H9 (cell line): Measurements from ENCODE around the gene ZMYM3. TPM values are rescaled to one million over a fixed set of nuclear protein-coding genes. Genes with fewer than 3 reads are reported as not detected.

Experiments used
- DNase-seq: peaks from one replicate; pipeline ENCODE4 v3.0.0-alpha.2; 2017
- H2AFZ ChIP-seq: one replicate; pipeline ENCODE4 v1.6.1; 2013; ENCODE audit warnings: mild to moderate bottlenecking, low read length, control low read depth, moderate library complexity
- H2AK5ac ChIP-seq: 2 replicates; pipeline ENCODE4 v1.6.1; 2013; ENCODE audit warnings: low read length, control low read depth, mixed read lengths; ENCODE audit not compliant: insufficient read length
- H2BK120ac ChIP-seq: one replicate; pipeline ENCODE4 v1.6.1; 2013; ENCODE audit warnings: low read depth, mild to moderate bottlenecking, low read length, control low read depth, inconsistent platforms; ENCODE audit not compliant: poor library complexity, severe bottlenecking
- H2BK12ac ChIP-seq: 2 replicates; pipeline ENCODE4 v1.6.1; 2013; ENCODE audit warnings: low read length, control low read depth, mixed read lengths, low read depth; ENCODE audit not compliant: insufficient read length
- H2BK15ac ChIP-seq: 2 replicates; pipeline ENCODE4 v1.6.1; 2013; ENCODE audit warnings: low read depth, low read length, control low read depth
- H2BK20ac ChIP-seq: one replicate; pipeline ENCODE4 v1.6.1; 2013; ENCODE audit warnings: low read depth, mild to moderate bottlenecking, low read length, control low read depth, inconsistent platforms; ENCODE audit not compliant: poor library complexity, severe bottlenecking
- H2BK5ac ChIP-seq: 2 replicates; pipeline ENCODE4 v1.6.1; 2013; ENCODE audit warnings: low read length, control low read depth, mixed read lengths; ENCODE audit not compliant: insufficient read length
- H3K14ac ChIP-seq: 2 replicates; pipeline ENCODE4 v1.6.1; 2013; ENCODE audit warnings: low read length, control low read depth; ENCODE audit not compliant: insufficient read depth
- H3K18ac ChIP-seq: 2 replicates; pipeline ENCODE4 v1.6.1; 2013; ENCODE audit warnings: low read depth, mild to moderate bottlenecking, mixed read lengths, low read length, control low read depth; ENCODE audit not compliant: insufficient read length
- H3K23ac ChIP-seq: 2 replicates; pipeline ENCODE4 v1.6.1; 2013; ENCODE audit warnings: low read length, control low read depth, mixed read lengths, low read depth; ENCODE audit not compliant: insufficient read length
- H3K23me2 ChIP-seq: 2 replicates; pipeline ENCODE4 v1.6.1; 2013; ENCODE audit warnings: low read depth, mild to moderate bottlenecking, mixed read lengths, low read length, control low read depth; ENCODE audit not compliant: insufficient read length, poor library complexity, severe bottlenecking
- H3K27ac ChIP-seq: 2 replicates; pipeline ENCODE4 v1.5.1; 2013; ENCODE audit warnings: low read length, control low read depth, mixed read lengths, low read depth; ENCODE audit not compliant: insufficient read length
- H3K27me3 ChIP-seq: 2 replicates; pipeline ENCODE4 v1.6.1; 2013; ENCODE audit warnings: low read length, control low read depth, inconsistent platforms; ENCODE audit not compliant: insufficient read depth
- H3K4ac ChIP-seq: 2 replicates; pipeline ENCODE4 v1.6.1; 2013; ENCODE audit warnings: low read depth, mild to moderate bottlenecking, control low read depth, inconsistent platforms, low read length, moderate library complexity
- H3K4me1 ChIP-seq: 2 replicates; pipeline ENCODE4 v1.6.1; 2013; ENCODE audit warnings: low read length, control low read depth, inconsistent platforms; ENCODE audit not compliant: insufficient read depth
- H3K4me2 ChIP-seq: 2 replicates; pipeline ENCODE4 v1.6.1; 2013; ENCODE audit warnings: low read length, control low read depth, mixed read lengths; ENCODE audit not compliant: insufficient read length, insufficient read depth
- H3K56ac ChIP-seq: 2 replicates; pipeline ENCODE4 v1.6.1; 2013; ENCODE audit warnings: low read depth, mild to moderate bottlenecking, mixed read lengths, low read length, control low read depth; ENCODE audit not compliant: insufficient read length
- H3K79me1 ChIP-seq: 2 replicates; pipeline ENCODE4 v1.6.1; 2013; ENCODE audit warnings: low read depth, mild to moderate bottlenecking, moderate library complexity, low read length, control low read depth, inconsistent platforms; ENCODE audit not compliant: insufficient read depth, poor library complexity, severe bottlenecking
- H3K79me2 ChIP-seq: 2 replicates; pipeline ENCODE4 v1.6.1; 2013; ENCODE audit warnings: low read length, control low read depth, inconsistent platforms; ENCODE audit not compliant: insufficient read depth
- H3K9ac ChIP-seq: 2 replicates; pipeline ENCODE4 v1.6.1; 2013; ENCODE audit warnings: low read length, control low read depth, mixed read lengths; ENCODE audit not compliant: insufficient read length; ENCODE audit errors: extremely low read depth
- H3K9me3 ChIP-seq: one replicate; pipeline ENCODE4 v1.6.1; 2013; ENCODE audit warnings: low read depth, low read length, inconsistent platforms; ENCODE audit not compliant: control insufficient read depth
- H3T11ph ChIP-seq: one replicate; pipeline ENCODE4 v1.6.1; 2013; ENCODE audit warnings: mild to moderate bottlenecking, low read length, control low read depth, inconsistent platforms
- H4K20me1 ChIP-seq: one replicate; pipeline ENCODE4 v1.6.1; 2013; ENCODE audit not compliant: control insufficient read depth, insufficient read length, insufficient read depth
- H4K5ac ChIP-seq: 2 replicates; pipeline ENCODE4 v1.6.1; 2013; ENCODE audit warnings: low read depth, mild to moderate bottlenecking, mixed read lengths, low read length, control low read depth; ENCODE audit not compliant: insufficient read length
- H4K8ac ChIP-seq: replicated peaks from 2 replicates; pipeline ENCODE4 v1.6.1; 2013; ENCODE audit warnings: low read length, control low read depth, mixed read lengths, low read depth; ENCODE audit not compliant: insufficient read length
- H4K91ac ChIP-seq: 2 replicates; pipeline ENCODE4 v1.6.1; 2013; ENCODE audit warnings: low read depth, mild to moderate bottlenecking, moderate library complexity, mixed read lengths, low read length, control low read depth; ENCODE audit not compliant: insufficient read length
- H3K27ac Mint-ChIP-seq, 3 experiments: 2 replicates in 2 of 3; 3 replicates in 1 of 3; pipeline ENCODE4 v1.8.0; 2020 to 2021; ENCODE audit warnings: mixed read lengths in 3 of 3, mild to moderate bottlenecking in 1 of 3, moderate library complexity in 1 of 3
- H3K27me3 Mint-ChIP-seq: 2 replicates; pipeline ENCODE4 v1.8.0; 2021; ENCODE audit warnings: low read depth, mild to moderate bottlenecking, moderate library complexity, mixed read lengths
- H3K36me3 Mint-ChIP-seq, 3 experiments: 2 replicates in 2 of 3; 3 replicates in 1 of 3; pipeline ENCODE4 v1.8.0; 2020 to 2021; ENCODE audit warnings: low read depth in 3 of 3, mixed read lengths in 3 of 3; ENCODE audit not compliant: insufficient read depth in 1 of 3
- H3K4me1 Mint-ChIP-seq, 2 experiments: 2 replicates each; pipeline ENCODE4 v1.8.0; 2020; ENCODE audit warnings: mixed read lengths in 2 of 2
- H3K4me3 Mint-ChIP-seq, 2 experiments: 2 replicates in 1 of 2; 3 replicates in 1 of 2; pipeline ENCODE4 v1.8.0; 2020 to 2021; ENCODE audit warnings: mild to moderate bottlenecking in 2 of 2, mixed read lengths in 2 of 2, moderate library complexity in 1 of 2
- H3K9me3 Mint-ChIP-seq, 2 experiments: 2 replicates in 1 of 2; 3 replicates in 1 of 2; pipeline ENCODE4 v1.8.0; 2020; ENCODE audit warnings: mild to moderate bottlenecking in 2 of 2, mixed read lengths in 2 of 2, moderate library complexity in 1 of 2
- CTCF ChIP-seq: fragments of 200-600 bp; sonication (generic); conservative IDR thresholded peaks from 3 replicates; pipeline ENCODE4 v1.8.0; 2021; ENCODE audit warnings: antibody characterized with exemption, mild to moderate bottlenecking
- WGBS: extraction: QIAGEN DNeasy Blood & Tissue Kit; methylation state at CpG from one replicate; pipeline ENCODE4 v1.1.7; 2013; ENCODE audit warnings: missing lambda C conversion rate, low lambda C conversion rate, mixed read lengths; ENCODE audit not compliant: insufficient read length; ENCODE audit errors: extremely low coverage; 5-methylcytosine and 5-hydroxymethylcytosine counted together
- total RNA-seq: library from RNA; stranded (reverse); gene quantifications from 2 replicates; pipeline ENCODE4 v1.2.1, GENCODE V29; 2021

ZMYM3 gene
- total RNA-seq, 1 experiment from 2014 or later = 86.5 TPM

GRCh38 chrX:71256856-71257255, 2.9 kb upstream of the ZMYM3 start:
- TF ChIP-seq CTCF = no peak
- Histone ChIP-seq H3K4me1 (no peaks in the 10 kb centered on the region), H3K79me1 (no peaks in the 10 kb centered on the region), H3K9ac (no peak overlapping the region), H2BK5ac (no peak overlapping the region), H2BK120ac (no peak overlapping the region), H4K91ac (no peak overlapping the region), H3K9me3 (no peaks in the 10 kb centered on the region), H2AFZ (no peak overlapping the region), H3K23me2 (peaks cover 10% of the 10 kb centered on the region), H3T11ph (no peak overlapping the region), H3K18ac (no peak overlapping the region), H3K23ac (no peak overlapping the region), H3K4ac (no peak overlapping the region), H4K5ac (no peak overlapping the region), H3K79me2 (peaks cover 2% of the 10 kb centered on the region; the same call in 1 of the 2 replicates), H4K8ac (no peak overlapping the region), H2BK15ac (no peak overlapping the region), H2BK20ac (no peak overlapping the region), H2BK12ac (no peak overlapping the region), H2AK5ac (no peak overlapping the region), H3K56ac (no peak overlapping the region), H3K4me2 (no peak overlapping the region), H3K27ac (no peak overlapping the region), H4K20me1 (no peaks in the 10 kb centered on the region), H3K14ac (no peak overlapping the region), H3K27me3 (no peaks in the 10 kb centered on the region)
- peaks cover 45 to 61% of the 10 kb centered on the region in 2 experiments for H3K9me3 Mint-ChIP-seq
- H3K27me3 Mint-ChIP-seq = no peaks in the 10 kb centered on the region
- no peak for DNase-seq
- peaks cover 0 to 9% (median 0%) of the 10 kb centered on the region in 3 experiments; a peak in 2 of 7 replicates for H3K36me3 Mint-ChIP-seq
- no peak overlapping the region for H3K27ac Mint-ChIP-seq
- no peak overlapping the region for H3K4me3 Mint-ChIP-seq
- WGBS = no CpG with 5 or more reads among the region's 4 CpGs
- peaks cover 10 to 20% of the 10 kb centered on the region in 2 experiments for H3K4me1 Mint-ChIP-seq
